NCI-H524 treated with DMSO at 0.1 percent for 48 hours (cell line): ENCODE results near the gene DNAJC1.

Experiments used
- DNase-seq: peaks from one replicate; lab custom pipeline; 2025; lab: John Stamatoyannopoulos, UW

DNAJC1 gene

GRCh38 chr10:21959998-21960397 is 43.5 kb downstream of the DNAJC1 start:
- DNase-seq = no peak

DNA sequence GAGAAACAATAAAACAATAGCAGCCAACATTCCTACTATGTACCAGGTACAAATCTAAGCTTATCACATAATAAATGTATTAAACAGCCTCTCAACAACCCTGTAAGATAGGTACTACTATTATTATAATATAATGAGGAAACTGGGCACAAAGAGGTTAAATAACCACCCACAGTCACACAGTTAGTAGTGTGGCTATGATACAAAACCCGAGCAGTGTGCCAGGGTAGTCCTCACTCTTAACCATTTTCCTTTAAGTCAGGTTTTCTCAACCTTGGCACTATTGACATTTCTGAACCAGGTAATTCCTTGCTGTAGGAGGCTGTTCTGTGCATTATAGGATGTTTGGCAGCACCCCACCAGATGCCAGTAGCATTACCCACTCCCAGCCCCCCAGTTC is 48.8 kb downstream of the DNAJC1 start:
- no peak for DNase-seq

- no peak for DNase-seq
Observed at GRCh38 chr10:21954132-21954531, 49.4 kb downstream of the DNAJC1 start.

GRCh38 chr10:21953585-21954057 is 49.9 kb downstream of the DNAJC1 start:
- no peak for DNase-seq

GRCh38 chr10:21950566-21950965 is 53.0 kb downstream of the DNAJC1 start:
- DNase-seq = no peak

GRCh38 chr10:21946946-21947345 is 56.6 kb downstream of the DNAJC1 start:
- no peak for DNase-seq

DNA sequence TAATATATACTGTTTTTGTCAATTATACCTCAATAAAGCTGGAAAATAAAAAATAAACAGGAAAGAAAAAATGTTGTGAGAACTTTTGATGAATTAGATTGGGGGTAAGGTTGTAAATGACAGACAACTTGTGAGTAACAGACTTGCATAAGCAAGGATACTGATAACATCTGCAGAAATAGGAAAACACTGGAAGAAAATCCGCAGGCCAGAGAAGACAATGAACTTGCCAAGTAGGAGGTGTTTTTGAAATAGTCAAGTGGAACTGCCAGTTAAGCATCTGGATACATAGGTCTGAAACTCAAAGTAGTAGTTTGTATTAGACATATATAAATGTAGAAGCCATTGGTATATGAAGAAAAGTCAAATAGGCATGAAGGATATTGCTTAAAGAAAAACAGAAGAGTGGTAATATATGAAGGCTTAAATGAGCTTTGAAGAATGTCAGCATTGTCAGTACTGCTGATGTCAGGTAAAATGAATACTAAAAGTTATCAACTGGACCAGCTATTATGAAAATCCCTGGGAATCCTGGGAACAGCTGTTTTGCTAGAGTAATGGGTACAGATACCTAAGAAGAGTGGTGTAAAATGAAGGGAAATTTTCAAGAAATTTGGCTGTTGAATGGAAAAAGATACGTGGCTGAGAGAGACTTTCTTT is 58.7 kb downstream of the DNAJC1 start:
- no peak for DNase-seq

DNA sequence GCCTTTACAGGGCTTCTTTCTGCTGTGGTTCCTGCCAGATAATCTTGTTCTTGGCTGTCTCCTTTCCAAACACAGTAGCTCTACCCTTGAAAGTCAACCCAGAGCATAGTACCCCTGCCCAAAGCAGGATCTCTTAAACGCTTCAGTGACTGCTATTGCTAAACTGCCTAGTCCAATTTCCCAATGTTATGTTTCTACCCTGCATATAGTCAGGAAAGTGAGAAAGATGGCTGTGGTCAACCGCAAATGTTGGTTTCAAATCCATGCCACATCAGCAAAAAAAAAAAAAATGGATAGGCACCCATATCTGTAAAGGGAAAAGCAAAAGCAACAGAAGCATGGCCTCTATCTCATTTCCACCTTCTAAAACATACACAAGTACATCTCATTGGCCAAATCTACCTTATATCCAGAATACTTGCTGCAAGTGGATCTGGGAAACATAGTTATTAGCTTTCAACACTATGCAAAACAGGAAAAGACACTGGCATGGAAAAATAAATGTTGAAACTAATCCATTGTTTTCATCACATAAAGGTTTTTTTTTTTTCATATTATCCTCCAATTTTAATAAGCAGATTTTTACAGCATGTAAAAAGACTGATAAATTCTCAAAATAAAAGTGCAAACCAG is 59.8 kb downstream of the DNAJC1 start:
- DNase-seq = no peak

GRCh38 chr10:21935439-21936023 is 68.0 kb downstream of the DNAJC1 start:
- DNase-seq = no peak

DNA sequence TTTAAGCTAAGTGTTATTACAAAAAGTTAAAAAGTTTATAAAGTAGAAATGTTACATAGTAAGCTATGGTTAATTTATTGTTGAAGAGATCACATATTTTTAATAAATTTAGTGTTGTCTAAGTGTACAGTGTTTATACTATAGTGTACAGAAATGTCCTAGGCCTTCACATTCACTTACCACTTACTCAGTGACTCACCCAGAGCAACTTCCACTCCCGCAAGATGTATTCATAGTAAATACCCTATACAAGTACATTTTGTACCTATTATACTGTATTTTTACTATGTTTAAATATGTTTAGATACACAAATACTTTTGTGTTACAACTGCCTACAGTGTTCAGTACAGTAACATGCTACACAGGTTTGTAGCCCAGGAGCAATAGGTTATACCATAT is 69.2 kb downstream of the DNAJC1 start:
- no peak for DNase-seq

GRCh38 chr10:21929070-21929469 is 74.5 kb downstream of the DNAJC1 start:
- DNase-seq = no peak

DNA sequence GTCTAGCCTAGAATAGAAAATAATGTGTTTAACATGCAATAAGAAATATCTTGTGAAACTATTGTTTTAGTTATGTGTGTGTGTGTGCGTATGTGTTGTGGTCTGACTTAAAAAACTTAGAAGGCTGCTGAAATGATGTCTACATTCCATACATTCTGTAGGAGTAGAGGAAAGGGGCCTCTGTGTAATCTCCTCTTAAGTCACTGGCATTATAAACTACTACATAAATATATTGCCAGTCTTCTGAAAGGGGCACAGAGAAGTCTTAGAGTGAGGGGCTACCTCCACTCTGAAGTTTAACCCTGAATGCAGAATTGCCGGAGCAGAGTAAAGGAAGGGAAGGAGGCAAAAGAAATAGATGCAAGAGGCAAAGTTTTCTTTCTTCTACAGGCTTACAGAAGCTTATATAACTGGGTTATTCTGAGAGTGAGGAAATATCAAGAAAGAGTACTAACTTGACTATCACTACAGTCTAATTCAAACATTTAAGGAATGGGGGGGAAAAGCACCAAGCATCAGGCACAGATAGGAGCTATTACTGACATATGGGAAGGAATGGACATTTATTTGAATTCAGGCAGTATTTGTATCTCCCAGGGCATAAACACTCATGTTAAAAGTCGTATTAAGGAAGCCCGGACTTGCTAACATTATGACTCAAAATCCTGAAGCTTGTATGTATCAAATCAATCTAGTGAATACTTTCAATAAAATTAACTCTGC is 75.7 kb downstream of the DNAJC1 start:
- DNase-seq = no peak

GRCh38 chr10:21926949-21927348 is 76.6 kb downstream of the DNAJC1 start:
- DNase-seq = no peak

DNA sequence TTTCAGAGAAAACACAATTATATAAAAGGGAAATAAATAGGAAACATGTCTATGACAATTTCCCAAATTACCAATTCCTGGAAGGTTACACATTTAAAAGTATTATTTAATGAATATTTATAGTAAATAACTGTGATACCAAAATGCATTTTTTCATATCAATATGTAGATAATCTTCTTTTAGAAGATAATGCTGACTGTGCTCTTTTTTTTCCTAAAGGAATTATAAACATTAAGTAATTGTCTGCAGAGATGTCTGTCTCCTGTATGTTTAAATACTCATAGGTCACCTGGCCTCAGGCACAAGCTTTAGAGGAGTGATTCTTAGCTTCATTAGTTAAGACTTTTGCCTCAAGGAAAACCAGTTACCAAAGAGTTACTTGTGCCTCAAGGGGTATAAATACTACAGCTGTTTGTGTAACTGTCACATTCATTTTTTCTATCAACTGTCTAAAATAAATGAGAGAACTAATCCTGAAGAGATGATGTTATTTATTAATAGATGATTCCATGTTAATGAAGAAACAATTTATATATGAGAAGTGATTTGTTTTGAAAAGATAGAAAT is 77.1 kb downstream of the DNAJC1 start:
- DNase-seq = no peak

DNA sequence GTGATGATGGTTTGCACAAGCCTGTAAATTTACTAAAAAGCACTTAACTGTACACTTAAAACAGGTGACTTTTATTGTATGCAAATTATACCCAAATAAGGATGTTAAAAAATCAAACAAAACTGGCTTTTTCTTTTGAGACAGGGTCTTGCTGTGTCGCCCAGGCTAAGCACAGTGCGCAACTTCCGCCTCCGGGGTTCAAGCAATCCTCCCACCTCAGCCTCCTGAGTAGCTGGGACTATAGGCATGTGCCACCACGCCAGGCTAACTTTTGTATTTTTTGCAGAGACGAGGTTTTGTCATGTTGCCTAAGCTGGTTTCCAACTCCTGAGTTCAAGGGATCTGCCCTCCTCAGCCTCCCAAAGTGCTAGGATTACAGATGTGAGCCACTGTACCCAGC is 77.7 kb downstream of the DNAJC1 start:
- no peak for DNase-seq

GRCh38 chr10:21924511-21924910 is 79.0 kb downstream of the DNAJC1 start:
- no peak for DNase-seq

DNA sequence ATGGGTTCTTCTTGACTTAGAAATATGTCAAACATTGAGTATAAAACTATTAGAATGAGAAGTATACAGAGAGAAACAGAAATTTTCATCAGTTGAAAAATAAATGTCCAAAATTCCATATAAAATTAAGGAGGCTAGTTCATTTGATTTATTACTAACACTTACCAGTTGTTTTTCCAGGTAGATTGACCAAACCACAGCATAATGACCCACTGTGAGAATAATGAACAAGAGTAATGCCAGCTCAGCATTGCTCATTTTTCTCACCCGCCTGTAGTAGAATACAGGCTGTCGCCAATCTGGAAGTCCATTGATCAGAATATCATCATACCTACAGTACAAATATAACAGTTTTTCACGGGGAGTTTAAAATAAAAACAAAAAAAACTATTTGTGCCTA is 82.9 kb downstream of the DNAJC1 start:
- no peak for DNase-seq

GRCh38 chr10:21919906-21920305 is 83.6 kb downstream of the DNAJC1 start:
- DNase-seq = no peak

- DNase-seq = no peak
Observed at GRCh38 chr10:21919117-21919516, 84.4 kb downstream of the DNAJC1 start.

- DNase-seq = no peak
Observed at GRCh38 chr10:21912625-21913024, 90.9 kb downstream of the DNAJC1 start.

DNA sequence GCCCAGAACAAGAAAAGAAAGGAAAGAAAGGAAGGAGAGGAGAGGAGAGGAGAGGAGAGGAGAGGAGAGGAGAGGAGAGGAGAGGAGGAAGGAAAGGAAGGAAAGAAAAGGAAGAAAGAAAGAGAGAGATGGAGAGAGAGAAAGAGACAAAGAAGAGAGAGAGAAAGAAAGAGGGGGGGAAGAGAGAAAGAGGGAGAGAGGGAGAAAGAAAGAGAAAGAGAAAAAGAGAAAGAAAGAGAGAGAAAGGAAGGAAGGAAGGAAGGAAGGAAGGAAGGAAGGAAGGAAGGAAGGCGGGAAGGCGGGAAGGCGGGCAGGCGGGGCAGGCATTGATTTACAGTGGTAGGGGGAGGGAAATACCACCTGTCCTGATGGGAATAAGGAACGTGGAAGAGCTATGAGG is 92.7 kb downstream of the DNAJC1 start:
- no peak for DNase-seq

DNA sequence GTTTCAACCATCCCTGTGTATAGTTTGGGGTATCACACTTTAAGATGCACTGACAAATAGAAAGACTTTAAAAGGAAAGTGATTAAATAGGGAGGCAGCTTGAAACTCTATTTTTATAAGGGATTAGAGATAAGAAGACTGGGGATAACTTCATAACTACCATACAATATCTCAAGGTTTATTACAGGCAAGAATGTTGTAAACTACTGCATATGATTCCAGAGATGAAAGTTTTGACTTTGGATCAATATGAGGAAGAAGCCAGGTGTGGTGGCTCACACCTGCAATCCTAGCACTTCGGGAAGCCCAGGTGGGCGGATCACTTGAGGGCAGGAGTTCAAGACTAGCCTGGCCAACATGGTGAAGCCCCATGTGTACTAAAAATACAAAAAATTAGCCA is 96.1 kb downstream of the DNAJC1 start:
- DNase-seq = no peak

DNA sequence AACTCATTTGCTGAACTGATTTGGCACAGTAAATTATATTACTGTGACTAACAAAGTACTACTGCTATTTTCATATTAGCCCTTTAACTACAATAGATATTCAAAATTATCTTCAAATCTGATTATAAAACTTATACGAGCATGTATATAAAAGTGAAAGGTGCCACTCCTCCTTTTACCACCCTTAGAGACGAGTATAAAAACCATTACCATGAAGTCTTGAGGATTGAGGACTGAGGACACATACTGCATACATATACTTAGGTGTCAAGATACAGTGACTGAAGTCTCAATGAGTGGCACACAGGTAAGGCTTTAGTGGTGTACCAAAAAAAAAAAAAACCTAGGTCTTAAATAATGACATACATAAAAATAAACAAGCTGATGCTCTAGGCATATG is 98.6 kb downstream of the DNAJC1 start:
- no peak for DNase-seq
